Fibroblast of skin of left quadriceps (primary cell): Measurements from ENCODE around the gene SHISA3.

ENCODE experiments used
- DNase-seq, 2 experiments: peaks; one replicate each; pipeline ENCODE4 v3.0.0-alpha.2; 2013; ENCODE audit warnings: low read depth in 2 of 2

Gene SHISA3

DNA sequence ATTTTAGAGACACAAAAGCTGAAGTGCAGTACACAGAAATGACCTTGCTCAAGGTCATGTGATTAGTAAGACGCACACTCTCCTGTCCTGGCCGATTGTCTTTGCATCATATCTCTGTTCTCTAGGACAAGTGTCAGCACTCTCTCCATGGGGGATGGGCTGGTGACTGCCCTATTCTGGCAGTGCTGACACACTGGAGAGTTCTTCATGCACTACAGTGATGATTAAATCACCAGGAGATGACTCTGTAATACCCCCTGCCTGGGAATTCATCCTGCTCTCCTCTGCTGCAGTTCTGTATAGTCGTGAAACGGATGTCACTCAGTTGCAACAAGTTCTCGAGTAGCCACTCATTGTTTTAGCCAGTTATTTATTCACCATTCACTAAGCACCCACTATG, 5.3 kb upstream of the SHISA3 start:
- no peak for DNase-seq

DNA sequence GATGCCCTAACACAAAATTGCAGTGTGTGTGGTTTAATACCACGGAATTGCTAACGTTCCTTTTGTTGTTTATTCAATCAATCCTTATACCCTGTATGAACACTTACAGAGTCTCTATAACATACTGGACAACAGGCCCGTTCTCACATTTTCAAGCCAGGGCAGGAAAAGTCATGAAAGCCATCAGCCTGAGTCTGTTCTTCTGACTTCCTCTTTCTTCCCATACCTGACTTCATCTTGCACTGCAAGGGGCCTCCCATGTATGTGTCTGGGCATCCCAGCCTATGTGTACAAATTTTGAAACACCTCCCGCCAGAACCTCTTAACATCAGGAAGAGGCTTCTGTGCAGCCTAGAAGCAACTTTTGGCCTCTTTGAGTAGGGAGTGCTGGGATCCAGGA, 4.9 kb upstream of the SHISA3 start:
- DNase-seq: no peak

GRCh38 chr4:42395595-42395994, 1.7 kb upstream of the SHISA3 start:
- DNase-seq: no peak

- DNase-seq: no peak
These were observed 932 bp upstream of the SHISA3 start for GRCh38 chr4:42396361-42396751.

- DNase-seq: no peak
These were observed 415 bp downstream of the SHISA3 start for GRCh38 chr4:42397635-42398170.

DNA sequence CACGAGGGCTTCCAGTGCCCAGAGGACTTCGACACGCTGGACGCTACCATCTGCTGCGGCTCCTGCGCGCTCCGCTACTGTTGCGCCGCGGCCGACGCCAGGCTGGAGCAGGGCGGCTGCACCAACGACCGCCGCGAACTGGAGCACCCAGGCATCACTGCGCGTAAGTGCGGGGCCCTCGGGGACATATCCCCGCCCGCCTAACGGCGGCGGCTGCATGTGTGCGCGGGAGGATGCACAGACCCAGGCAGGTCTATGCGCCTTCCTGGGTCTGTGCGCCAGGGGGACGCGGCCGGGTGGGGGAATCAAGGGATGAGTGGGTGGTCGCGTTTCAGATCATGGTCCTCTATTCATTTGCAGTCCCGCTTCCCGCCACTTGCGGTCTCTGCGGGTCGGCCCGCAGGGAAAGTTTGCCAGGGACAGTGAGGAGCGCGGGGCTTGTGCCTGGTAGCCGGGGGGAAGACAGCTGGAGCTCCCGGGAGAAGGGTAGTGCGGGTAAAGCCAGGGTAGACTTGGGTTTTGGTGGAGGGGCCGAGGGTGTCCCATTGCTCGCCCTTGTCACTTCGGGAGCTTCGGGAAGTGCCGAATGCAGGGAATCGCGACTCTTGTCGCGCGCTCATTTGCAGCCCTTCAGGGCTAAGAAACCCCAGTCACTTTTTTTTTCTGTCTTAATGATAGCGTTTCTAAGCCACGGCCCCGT, 1.0 kb downstream of the SHISA3 start:
- DNase-seq: no peak

GRCh38 chr4:42398871-42399331, 1.6 kb downstream of the SHISA3 start:
- DNase-seq: no peak

- DNase-seq: no peak
These were observed 2.1 kb downstream of the SHISA3 start for GRCh38 chr4:42399393-42399792.

GRCh38 chr4:42401171-42401570, 3.9 kb downstream of the SHISA3 start:
- DNase-seq: no peak

DNA sequence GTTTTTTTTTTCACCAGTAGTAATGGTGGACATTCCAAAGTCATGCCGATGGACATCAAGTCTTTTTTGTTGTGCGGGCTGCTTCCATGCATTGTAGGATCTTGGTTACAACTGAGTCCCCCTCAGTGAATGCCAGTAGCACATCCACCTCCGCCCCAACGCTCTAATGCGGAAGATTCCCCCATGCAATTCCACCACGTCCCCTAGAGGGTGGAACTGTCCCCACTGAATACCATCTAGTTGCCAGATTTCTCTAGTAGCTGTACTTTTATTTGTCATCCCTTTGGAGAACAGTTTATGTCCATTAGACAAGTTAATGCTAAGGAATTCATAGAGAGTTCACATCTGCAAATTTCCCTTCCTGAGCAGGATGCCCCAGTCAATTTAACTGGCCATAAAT, 6.7 kb downstream of the SHISA3 start:
- no peak for DNase-seq

DNA sequence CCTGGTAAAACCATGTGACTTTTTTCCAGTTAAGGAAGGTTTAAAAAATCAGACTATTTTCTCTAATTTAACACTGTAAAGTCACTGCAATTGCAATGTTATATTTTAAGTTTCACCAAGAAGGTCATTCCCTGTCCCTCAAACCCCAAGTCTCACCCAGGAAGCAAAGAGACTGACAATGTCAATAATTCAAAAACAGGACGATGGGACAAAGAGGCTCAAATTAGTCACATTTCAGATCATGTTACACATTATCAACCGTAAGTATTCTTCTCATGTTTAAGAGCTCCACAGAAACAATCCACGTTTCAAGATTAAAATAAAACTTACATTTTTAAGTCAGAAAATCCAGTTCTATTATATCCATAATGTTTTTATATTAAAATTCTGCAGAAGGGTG, 13.2 kb downstream of the SHISA3 start:
- no peak for DNase-seq

- no peak for DNase-seq
These were observed 14.5 kb downstream of the SHISA3 start for GRCh38 chr4:42411803-42412202.

GRCh38 chr4:42412251-42412650, 15.0 kb downstream of the SHISA3 start:
- DNase-seq: peak; percentile 71 to 72

GRCh38 chr4:42415281-42415680, 18.0 kb downstream of the SHISA3 start:
- DNase-seq: no peak

- no peak for DNase-seq
These were observed 18.7 kb downstream of the SHISA3 start for GRCh38 chr4:42416017-42416416.

- DNase-seq: peak; percentile 52 to 56
These were observed 20.3 kb downstream of the SHISA3 start for GRCh38 chr4:42417550-42417949.

GRCh38 chr4:42420140-42420539, 22.9 kb downstream of the SHISA3 start:
- no peak for DNase-seq

- no peak for DNase-seq
These were observed 28.1 kb downstream of the SHISA3 start for GRCh38 chr4:42425146-42426065.

GRCh38 chr4:42428036-42428435, 30.7 kb downstream of the SHISA3 start:
- no peak for DNase-seq

GRCh38 chr4:42436928-42437565, 39.8 kb downstream of the SHISA3 start:
- no peak for DNase-seq

DNA sequence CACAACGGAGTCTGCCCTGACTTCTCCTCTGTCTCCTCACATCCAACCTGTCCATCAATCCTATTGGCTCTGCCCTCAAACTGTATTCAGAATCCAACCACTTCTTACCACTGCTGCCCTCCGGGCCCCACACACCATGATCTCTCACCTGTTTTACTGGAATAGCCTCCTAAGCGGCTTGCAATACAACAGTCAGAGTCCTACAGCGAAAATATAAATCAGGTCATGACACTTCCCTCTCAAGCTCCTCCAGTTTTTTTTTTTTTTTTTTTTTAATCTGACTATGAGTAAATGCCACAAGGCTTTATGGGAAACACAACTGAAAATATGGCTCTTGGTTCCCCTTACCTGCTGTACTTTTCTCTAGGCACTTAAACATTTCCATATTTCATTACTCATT, 42.8 kb downstream of the SHISA3 start:
- DNase-seq: no peak

GRCh38 chr4:42442601-42443000, 45.3 kb downstream of the SHISA3 start:
- no peak for DNase-seq
